ENCODE results near the gene CACNB3.
"Not testable (repeated sequence)": the region's sequence is repeated elsewhere in the genome, so short reads cannot be mapped to it uniquely, and the experiment has no call there.

CACNB3 gene

DNA sequence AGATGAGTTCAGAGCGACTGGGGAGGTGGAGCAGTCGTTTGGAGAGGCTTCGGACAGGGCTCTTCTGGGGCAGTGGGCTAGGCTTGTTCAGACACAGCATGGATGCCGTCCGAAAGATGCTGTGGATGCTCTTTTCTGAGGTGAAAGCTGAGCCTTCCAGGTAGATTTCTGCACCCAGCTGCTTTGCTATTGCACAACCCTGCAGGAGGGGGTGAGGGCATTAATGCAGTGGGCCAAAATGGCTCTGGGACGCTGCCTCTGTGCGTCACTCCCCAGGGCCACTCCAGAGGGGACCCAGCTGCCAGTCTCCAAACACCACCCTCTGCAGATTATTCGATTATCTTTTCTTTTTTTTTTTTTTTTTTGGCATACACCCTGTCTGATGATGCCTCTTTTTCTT is 39.7 kb downstream of the CACNB3 start:
- DNase-seq (ENCODE audit: extremely low read depth, low read depth) = no peak
- TF ChIP-seq, protein P1, sequence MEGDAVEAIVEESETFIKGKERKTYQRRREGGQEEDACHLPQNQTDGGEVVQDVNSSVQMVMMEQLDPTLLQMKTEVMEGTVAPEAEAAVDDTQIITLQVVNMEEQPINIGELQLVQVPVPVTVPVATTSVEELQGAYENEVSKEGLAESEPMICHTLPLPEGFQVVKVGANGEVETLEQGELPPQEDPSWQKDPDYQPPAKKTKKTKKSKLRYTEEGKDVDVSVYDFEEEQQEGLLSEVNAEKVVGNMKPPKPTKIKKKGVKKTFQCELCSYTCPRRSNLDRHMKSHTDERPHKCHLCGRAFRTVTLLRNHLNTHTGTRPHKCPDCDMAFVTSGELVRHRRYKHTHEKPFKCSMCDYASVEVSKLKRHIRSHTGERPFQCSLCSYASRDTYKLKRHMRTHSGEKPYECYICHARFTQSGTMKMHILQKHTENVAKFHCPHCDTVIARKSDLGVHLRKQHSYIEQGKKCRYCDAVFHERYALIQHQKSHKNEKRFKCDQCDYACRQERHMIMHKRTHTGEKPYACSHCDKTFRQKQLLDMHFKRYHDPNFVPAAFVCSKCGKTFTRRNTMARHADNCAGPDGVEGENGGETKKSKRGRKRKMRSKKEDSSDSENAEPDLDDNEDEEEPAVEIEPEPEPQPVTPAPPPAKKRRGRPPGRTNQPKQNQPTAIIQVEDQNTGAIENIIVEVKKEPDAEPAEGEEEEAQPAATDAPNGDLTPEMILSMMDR (IDR thresholded peaks at IDR 0.05; ENCODE audit: low read depth, low read length) = no peak

DNA sequence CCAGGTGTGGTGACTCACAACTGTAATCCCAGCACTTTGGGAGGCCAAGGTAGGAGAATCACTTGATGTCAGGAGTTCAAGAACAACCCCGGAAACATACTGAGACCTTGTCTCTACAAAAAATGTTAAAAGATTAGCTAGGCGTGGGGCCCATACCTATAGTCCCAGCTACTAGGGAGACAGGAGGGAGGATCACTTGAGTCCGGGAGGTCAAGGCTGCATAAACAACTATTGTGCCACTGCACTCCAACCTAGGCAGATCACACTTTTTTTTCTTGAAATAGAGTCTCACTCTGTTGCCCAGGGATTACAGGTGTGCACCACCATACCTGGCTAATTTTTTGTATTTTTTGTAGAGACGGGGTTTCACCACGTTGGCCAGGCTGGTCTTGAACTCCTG is 41.3 kb downstream of the CACNB3 start:
- no peak for DNase-seq (ENCODE audit: extremely low read depth, low read depth)

DNA sequence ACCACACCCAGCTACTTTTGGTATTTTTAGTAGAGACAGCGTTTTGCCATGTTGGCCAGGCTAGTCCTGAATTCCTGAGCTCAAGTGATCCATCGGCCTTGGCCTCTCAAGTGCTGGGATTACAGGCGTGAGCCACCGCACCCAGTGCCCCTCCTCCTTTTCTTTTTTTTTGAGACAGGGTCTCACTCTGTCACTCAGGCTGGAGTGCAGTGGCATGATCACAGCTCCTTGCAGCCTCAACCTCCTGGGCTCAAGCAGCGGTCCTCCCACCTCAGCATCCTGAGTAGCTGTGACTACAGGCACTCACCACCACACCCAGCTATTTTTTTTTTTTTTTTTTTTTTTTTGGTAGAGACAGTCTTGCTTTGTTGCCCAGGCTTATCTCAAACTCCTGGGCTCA is 41.9 kb downstream of the CACNB3 start:
- not testable (repeated sequence) for DNase-seq (ENCODE audit: extremely low read depth, low read depth)

More for the DNA sequence above, 41.3 kb downstream of the CACNB3 start:
- TF ChIP-seq, protein P1 (IDR thresholded peaks at IDR 0.05; ENCODE audit: low read depth, low read length) = no peak

DNA sequence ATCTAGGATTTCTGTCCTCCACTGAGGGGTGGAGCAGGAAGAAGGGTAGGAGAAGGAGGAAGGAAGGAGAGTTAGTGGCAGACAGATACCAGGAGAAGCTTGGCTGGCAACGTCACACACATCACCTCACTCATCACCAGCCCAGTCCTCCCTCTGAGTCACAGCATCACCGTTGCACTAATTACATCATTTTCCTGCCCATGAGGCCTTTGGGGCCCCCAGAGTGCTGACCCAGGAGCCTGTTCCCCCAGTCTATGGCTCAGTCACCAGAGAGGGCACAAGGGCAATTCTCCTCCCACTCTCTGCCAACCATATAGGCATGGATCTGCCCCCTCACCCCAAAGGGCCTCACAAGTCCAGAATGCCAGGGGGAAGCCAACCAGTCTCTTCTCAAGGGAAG is 42.8 kb downstream of the CACNB3 start:
- TF ChIP-seq, protein P1 (IDR thresholded peaks at IDR 0.05; ENCODE audit: low read depth, low read length) = no peak

DNA sequence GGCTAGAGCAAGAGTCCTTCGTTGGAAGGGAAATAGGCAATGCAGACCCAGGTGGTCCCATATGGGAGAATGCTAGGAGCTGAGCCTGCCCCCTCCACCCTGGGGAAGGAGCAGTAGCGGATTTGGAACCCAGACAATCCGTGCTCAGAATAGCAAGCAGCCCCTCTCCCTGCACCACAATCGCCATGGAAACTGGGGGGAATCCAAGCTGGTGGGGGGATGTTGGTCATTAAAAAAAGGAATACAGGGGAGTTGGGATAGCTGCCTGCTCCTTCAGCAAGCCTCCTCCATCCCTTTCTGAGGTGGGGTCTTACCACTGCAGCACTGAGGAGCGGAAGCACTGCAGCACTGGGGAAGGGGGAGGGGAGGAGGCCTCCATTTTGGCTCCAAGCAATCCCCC is 44.5 kb downstream of the CACNB3 start:
- TF ChIP-seq, protein P1 (IDR thresholded peaks at IDR 0.05; ENCODE audit: low read depth, low read length) = no peak

More for the DNA sequence above, 42.8 kb downstream of the CACNB3 start:
- no peak for DNase-seq (ENCODE audit: extremely low read depth, low read depth)

DNA sequence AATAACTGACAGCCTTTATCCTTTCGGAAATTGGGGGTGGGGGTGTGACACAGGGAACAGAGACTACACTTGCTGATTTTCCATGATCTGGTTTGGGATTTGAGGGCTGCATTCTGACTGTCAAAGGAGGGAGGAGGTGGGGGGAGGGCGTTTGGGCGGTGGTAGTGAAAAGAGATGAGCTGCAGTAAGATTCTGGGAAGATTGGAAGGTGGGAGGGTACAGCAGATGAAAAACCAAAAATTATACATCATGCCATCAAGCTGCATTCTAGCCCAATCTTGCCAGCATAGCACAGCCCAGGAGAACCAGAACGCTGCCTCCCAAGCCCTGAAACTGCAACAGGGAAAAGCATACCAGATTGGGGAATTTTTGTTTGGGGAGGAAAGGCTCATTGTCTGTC is 45.0 kb downstream of the CACNB3 start:
- TF ChIP-seq, protein P1 (IDR thresholded peaks at IDR 0.05; ENCODE audit: low read depth, low read length) = no peak
- no peak for DNase-seq (ENCODE audit: extremely low read depth, low read depth)

More for the DNA sequence above, 44.5 kb downstream of the CACNB3 start:
- DNase-seq (ENCODE audit: extremely low read depth, low read depth) = no peak

DNA sequence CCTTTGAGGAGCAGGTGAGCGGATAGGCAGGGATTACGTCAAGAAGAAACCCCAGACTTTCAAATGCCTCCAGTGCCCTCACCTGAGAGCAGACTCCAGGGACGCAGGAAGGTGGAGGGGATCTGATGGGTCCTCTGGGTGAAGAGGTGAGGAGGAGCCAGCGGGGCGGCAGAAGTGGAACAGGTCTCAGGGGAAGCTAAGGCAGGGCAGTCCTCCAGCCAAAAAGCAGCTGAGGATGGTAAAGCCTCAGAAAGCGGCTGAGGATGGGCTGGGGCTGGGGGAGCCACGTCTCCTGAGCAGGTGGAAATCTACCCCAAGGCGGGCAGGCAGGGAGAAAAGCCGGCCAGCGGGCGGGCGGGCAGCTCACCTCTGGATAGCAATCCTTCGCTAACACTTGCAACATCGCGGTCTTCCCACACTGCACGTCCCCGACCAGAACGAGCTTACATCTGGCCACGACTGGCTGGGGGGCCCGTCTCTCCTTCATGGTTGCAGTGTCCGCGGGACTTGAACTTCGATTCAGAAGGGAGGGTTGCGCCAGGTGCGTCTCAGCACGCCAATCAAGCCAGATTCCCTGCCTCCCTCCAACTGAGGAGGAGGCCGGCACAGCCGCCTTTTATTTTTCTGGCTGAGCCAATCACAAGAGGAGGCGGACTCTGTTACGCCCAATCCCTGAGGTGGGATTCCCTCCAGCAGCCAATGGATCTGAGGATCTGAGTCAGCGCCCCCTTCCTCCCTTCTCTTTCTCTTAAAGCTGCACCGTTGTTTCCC is 47.2 kb downstream of the CACNB3 start, which contains the start of gene RND1:
RND1 (minus strand) TSS at position 590 of the 771 bp plus-strand sequence; CDS start at position 487, 103 bp downstream.
- TF ChIP-seq, protein P1 (IDR thresholded peaks at IDR 0.05; ENCODE audit: low read depth, low read length) = no peak; the same call in 1 of the 2 replicates
- DNase-seq (ENCODE audit: extremely low read depth, low read depth) = peak; percentile 66

All from AG09319 (cell line).